ENCODE measurements around the gene YRDC.

DNA sequence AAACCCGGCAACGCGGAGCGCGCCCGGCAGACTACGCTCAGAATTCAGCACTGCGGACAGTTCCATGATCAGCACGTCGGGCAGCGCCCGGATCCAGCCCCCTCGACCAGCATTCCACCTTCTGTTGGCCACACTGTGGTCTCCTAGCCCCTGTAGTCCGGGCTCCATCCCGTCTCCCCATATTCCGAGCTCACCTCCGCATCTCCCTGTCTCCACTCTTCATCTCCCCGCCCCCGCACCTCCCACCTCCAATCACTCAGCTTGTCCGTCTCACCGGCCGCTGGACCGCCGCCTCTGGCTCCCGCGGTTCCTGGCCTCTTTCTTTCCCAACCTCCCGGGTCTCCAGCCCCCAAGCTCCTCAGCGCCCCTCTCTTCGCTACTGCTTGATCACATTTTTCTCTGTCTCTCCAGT is 43.6 kb downstream of the YRDC start:
- TF ChIP-seq CTCF (IDR thresholded peaks at IDR 0.05) (no peak), EP300 (IDR thresholded peaks at IDR 0.05) (no peak), POLR2AphosphoS5 (IDR thresholded peaks at IDR 0.05) (no peak), POLR2A (IDR thresholded peaks at IDR 0.05) (no peak)

Data from stomach (tissue), 4 donors.